ENCODE data around the gene SDSL. TPM values are rescaled to one million over a fixed set of nuclear protein-coding genes. Genes with fewer than 3 reads are reported as not detected.

SDSL gene
- total RNA-seq, 1 experiment from 2014 or later, result 0.46 TPM

GRCh38 chr12:113386866-113387566 lies 35.2 kb upstream of the SDSL start:
- Histone ChIP-seq H3K14ac (ENCODE audit: insufficient read depth, low read length) (no peak overlapping the region), H3K18ac (ENCODE audit: insufficient read length, low read depth, low read length) (no peak overlapping the region), H3K27me3 (ENCODE audit: insufficient read depth, low read length) (no peaks in the 10 kb centered on the region), H3K23ac (ENCODE audit: insufficient read length, low read depth, low read length) (no peak overlapping the region), H2BK12ac (ENCODE audit: insufficient read length, low read depth, low read length) (no peak overlapping the region), H3K79me1 (ENCODE audit: insufficient read depth, low read depth, low read length, poor library complexity, severe bottlenecking) (no peaks in the 10 kb centered on the region), H4K91ac (ENCODE audit: insufficient read length, low read depth, low read length) (no peak overlapping the region), H4K5ac (ENCODE audit: insufficient read length, low read depth, low read length) (no peak overlapping the region), H4K20me1 (ENCODE audit: control insufficient read depth, insufficient read depth, insufficient read length) (no peaks in the 10 kb centered on the region), H3K4me1 (ENCODE audit: insufficient read depth, low read length) (no peaks in the 10 kb centered on the region), H3T11ph (ENCODE audit: low read length) (no peak overlapping the region), H3K4ac (ENCODE audit: low read depth, low read length) (no peak overlapping the region), H3K23me2 (ENCODE audit: insufficient read length, low read depth, low read length, poor library complexity, severe bottlenecking) (no peaks in the 10 kb centered on the region), H3K4me2 (ENCODE audit: insufficient read depth, insufficient read length, low read length) (no peak overlapping the region), H2AFZ (ENCODE audit: low read length) (no peak overlapping the region), H3K9ac (ENCODE audit: extremely low read depth, insufficient read length, low read length) (no peak overlapping the region), H2BK15ac (ENCODE audit: low read depth, low read length) (no peak overlapping the region), H4K8ac (replicated peaks; ENCODE audit: insufficient read length, low read depth, low read length) (no peak overlapping the region), H2BK120ac (ENCODE audit: low read depth, low read length, poor library complexity, severe bottlenecking) (no peak overlapping the region), H3K9me3 (ENCODE audit: control insufficient read depth, low read depth, low read length) (no peaks in the 10 kb centered on the region), H2AK5ac (ENCODE audit: insufficient read length, low read length) (no peak overlapping the region), H2BK5ac (ENCODE audit: insufficient read length, low read length) (no peak overlapping the region), H3K56ac (ENCODE audit: insufficient read length, low read depth, low read length) (no peak overlapping the region), H3K79me2 (ENCODE audit: insufficient read depth, low read length) (no peaks in the 10 kb centered on the region), H2BK20ac (ENCODE audit: low read depth, low read length, poor library complexity, severe bottlenecking) (no peak overlapping the region), H3K27ac (ENCODE audit: insufficient read length, low read depth, low read length) (no peak overlapping the region)
- no peak for DNase-seq
- Mint-ChIP-seq H3K4me1 (no peaks in the 10 kb centered on the region), H3K4me3 (no peak overlapping the region), H3K27me3 (ENCODE audit: low read depth) (no peaks in the 10 kb centered on the region; the same call in 1 of the 2 replicates), H3K27ac (no peak overlapping the region), H3K9me3 (no peaks in the 10 kb centered on the region), H3K36me3 (ENCODE audit: insufficient read depth in 1 of 3, low read depth in 3 of 3) (peaks cover 4 to 36% (median 35%) of the 10 kb centered on the region in 3 experiments; a peak in 6 of 7 replicates)
- no CpG with 5 or more reads among the region's 12 CpGs for WGBS (ENCODE audit: extremely low coverage, insufficient read length, low lambda C conversion rate)
- TF ChIP-seq CTCF (conservative IDR thresholded peaks at IDR 0.05), result no peak
